Stimulated activated CD8-positive, alpha-beta memory T cell treated with anti-CD3 and anti-CD28 coated beads, Interleukin-15, amount 100 ng/mL, for 4 hours (primary cell): ENCODE results near the gene LDLRAD2.

Experiments used
- DNase-seq, 2 donors: peaks; one replicate each; pipeline ENCODE4 v3.0.0-alpha.2; 2020; ENCODE audit warnings: low read depth in 2 of 2

Gene LDLRAD2

DNA sequence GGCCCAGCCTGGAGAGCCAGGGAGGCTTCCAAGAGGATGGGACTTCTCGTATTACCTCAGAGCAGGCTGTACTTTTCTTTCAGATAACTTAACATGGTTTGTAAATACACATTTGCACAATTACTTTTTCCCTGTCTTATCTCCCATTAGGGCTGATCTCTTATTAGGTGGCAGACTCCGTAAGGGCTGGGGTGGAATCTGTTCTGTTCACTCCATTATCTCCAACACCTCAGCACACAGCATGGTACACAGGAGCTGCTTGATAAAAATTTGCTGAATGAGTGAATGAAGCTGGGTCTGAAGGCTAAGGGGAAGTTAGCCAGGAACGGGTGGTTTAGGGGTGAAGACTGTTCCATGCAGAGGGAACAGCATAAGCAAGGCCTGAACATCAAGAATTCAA, 48.9 kb downstream of the LDLRAD2 start:
- no peak for DNase-seq

DNA sequence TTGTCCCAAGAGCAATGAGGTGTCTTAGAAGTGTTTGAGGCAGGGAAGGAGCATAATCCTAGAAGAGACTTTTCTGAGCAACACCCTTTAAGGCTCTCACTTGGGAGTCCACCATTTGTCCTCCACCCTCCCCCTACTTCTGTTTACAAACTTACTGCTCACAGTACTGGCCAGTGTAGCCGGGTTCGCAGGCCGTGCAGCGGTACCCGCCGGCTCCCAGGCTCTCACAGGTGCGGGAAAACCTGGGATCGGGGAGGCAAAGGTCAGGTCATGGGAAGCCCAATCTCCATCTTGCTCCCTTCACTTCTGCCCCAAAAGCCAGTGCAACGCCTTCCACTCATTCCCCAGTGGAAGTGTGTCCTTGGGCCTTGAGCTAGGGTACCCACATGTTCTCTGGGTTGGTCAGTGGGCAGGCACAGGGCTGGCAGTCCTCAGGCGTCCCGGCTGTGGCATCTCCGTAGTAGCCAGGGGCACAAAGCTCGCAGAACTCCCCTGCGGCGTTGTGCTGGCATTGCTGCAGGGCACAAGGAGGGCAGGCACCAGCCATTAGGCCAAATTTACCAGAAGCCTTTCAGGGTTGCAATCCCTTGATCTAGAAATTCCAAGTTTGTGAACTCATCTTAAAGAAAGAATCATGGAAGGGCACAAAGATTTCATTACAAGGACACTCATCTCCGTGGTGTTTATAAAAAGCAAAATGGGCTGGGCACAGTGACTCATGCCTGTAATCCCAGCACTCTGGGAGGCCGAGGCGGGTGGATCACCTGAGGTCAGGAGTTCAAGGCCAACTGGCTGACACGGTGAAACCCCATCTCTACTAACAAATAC, 49.8 kb downstream of the LDLRAD2 start:
- no peak for DNase-seq

- no peak for DNase-seq
Measured at GRCh38 chr1:21863981-21864380, 51.9 kb downstream of the LDLRAD2 start.

GRCh38 chr1:21864730-21865129, 52.7 kb downstream of the LDLRAD2 start:
- no peak for DNase-seq

DNA sequence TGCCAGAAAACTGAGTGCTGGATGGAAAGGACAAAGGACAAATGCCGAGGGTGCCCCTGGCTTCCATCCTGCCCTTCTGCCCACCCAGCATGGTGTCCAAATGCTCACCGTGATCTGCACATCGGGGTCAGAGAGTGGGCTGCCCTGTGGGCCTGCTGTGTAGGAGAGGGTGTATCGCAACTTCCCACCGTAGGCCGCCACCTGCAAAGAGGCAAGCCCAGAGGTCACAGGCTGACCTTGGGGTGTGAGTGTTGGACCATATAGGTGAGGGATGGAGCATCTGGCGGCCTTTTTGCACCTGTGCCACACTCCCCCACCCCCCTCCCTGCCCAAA, 53.5 kb downstream of the LDLRAD2 start:
- DNase-seq = no peak

- DNase-seq = no peak
Measured at GRCh38 chr1:21865943-21866706, 54.1 kb downstream of the LDLRAD2 start.

GRCh38 chr1:21866707-21867043, 54.6 kb downstream of the LDLRAD2 start:
- DNase-seq = no peak

- no peak for DNase-seq
Measured at GRCh38 chr1:21867451-21867996, 55.5 kb downstream of the LDLRAD2 start.

DNA sequence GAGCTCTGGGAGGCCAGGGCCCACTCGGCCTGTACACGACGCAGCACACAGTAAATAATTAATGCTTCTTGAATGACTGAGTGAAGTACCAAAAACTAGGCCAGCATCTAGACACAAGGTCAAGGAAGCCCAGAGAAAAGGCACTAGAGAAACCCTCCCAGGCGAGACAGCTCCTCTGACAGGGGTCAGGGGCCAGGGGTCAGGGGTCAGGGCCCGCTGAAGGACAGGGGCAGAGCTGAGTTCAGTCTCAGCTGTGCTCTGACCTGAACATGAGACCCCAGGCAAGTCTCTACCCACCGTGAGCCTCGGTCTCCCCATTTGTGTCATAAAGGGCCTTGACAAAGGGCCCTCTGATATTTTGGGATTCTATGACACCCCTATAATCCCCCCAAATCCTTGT, 56.4 kb downstream of the LDLRAD2 start:
- no peak for DNase-seq

DNA sequence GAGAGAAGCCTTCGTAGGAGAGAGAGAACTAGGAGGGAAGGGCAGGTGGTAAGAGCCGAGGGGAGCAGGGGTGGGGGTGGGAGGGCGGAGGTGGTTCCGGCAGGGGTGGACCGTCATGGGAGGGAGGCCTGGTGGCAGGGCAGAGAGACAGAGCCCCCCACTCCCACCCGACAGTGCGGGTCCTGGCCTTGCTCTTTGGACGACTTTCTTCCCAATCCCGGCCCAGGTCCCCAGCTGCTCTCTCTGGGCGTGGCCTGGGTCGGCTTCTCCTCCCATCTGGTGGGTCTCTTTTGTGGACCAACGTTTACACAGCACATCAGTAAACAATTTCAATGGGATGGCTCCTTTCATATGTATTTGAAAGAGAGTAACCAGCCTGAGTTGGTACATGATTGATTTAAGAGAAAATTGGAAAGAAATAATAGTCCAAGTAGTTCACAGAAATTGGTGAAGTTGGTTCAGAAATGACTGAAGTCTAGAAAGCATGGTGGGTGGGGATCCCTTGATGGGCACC, 56.9 kb downstream of the LDLRAD2 start:
- DNase-seq = no peak

GRCh38 chr1:21869620-21870121, 57.6 kb downstream of the LDLRAD2 start:
- no peak for DNase-seq

DNA sequence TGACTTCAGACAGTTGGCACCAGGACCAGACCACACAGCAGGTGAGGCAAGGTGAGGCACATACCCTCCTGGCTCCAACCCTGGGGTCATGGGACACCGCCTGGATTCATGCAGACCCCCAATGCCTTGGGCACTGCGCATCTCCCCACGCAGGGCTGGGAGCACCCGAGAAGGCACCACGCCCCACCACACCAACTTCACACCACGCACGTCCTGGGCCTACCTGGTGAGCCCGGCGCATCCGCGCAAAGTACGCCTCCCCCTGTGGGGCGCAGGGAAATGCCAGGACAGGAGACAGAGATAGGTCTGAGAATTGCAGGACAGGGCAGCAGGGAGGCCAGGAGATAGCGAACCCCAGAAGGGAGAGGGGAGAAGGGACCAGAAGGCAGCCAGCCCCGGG, 58.5 kb downstream of the LDLRAD2 start:
- no peak for DNase-seq

DNA sequence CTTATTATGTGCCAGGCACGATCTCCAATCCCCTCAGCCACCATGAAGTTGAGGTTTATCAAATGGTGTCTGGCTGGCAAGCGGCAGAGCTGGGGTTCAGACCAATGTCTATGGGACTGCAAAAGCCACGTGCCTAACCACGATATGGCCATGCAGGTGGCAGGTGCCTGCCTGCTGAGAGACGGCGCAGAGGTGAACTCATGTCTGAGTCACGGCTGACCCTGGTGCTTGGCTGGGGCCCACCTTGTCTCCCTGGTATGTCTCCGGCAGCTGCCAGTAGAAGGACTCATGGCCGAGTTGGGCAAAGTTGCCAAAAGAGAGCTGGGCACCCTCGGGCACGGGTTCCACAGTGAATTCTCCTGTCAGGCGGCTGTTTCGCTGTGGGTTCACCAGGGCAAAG, 59.9 kb downstream of the LDLRAD2 start:
- no peak for DNase-seq

DNA sequence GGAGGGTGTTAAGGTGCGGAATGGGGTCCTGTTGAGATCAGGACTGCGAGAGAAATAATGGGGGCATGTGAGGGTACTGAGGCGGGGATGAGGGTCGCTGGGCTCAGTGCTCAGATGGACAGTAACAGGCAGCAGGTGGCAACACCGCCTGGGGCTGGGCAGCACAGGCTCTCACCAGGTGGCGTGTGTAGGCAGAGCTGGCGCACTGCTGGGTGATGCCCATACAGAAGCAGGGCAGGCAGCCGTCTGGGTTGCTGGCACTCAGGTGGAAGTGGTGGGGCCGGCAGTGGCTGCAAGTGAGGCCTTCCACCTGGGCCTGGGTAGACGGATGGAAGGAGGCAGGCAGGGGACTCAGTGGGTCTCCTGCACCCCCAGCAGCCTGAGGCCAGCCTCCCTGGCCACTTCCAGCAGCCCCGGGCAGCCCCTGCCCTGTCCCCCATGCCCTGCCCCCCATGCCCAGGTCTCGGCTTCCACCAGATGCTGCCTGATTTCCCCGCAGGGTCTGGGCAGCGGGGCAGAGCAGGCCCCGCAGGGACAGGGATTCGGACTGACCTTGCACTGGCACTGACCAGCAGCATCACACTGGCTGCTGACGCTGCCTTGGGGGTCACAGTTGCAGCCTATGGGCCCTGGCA, 60.5 kb downstream of the LDLRAD2 start:
- no peak for DNase-seq

GRCh38 chr1:21873174-21873573, 61.1 kb downstream of the LDLRAD2 start:
- DNase-seq = no peak

DNA sequence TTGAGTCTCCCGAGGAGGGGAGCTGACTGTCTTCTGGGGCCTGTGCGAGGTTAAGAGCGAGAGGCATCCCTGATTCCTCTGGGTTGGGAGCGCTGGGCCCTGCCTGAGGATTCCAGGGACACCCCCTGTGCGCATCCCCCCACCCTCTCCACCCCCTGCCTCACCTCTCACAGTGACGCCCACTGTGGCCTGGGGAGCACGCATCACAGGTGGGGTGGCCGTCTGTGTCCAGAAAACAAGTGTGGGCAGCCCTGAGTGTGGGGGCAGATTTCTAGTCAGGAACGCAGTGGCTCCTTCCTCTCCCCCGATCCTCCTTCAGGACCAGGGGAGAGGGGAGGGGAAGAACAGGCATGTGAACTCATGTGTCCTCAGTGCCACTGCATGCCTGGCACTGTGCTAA, 61.7 kb downstream of the LDLRAD2 start:
- DNase-seq = no peak

DNA sequence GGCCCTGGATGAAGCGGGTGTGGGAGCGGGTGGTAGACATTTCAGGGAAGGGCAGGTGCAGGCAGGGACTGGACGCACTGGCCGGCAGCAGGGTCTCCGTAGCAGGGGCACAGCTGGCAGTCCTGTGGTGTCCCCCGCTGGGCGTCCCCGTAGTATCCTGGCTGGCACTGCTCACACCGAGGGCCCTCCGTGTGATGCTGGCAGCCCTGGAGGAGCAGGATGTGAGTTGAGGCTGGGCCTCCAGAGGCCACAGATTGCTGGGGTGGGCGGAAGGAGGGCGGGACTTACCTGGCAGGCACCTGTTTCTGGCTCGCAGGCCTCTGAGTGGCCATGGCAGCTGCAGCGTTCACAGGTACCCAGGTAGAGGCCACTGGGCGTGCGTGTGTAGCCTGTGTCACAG, 62.3 kb downstream of the LDLRAD2 start:
- no peak for DNase-seq
